Mucosa of gallbladder (tissue), 1 donor: ENCODE results near the gene KCNIP3. TPM values are rescaled to one million over a fixed set of nuclear protein-coding genes. Genes with fewer than 3 reads are reported as not detected.

Source experiments
- DNase-seq: peaks from one replicate; pipeline ENCODE4 v3.0.0-alpha.2; 2020; ENCODE audit warnings: low spot score
- total RNA-seq: library from RNA; stranded (reverse); gene quantifications from one replicate; pipeline ENCODE4 v1.2.1, GENCODE V29; 2021
- donor health status: DM: no; HTN: no; CAD: no.

KCNIP3 gene
- total RNA-seq, 1 donor from 2014 or later = 24.3 TPM

- DNase-seq = no peak
Observed at GRCh38 chr2:95327861-95328260, 30.7 kb downstream of the KCNIP3 start.

DNA sequence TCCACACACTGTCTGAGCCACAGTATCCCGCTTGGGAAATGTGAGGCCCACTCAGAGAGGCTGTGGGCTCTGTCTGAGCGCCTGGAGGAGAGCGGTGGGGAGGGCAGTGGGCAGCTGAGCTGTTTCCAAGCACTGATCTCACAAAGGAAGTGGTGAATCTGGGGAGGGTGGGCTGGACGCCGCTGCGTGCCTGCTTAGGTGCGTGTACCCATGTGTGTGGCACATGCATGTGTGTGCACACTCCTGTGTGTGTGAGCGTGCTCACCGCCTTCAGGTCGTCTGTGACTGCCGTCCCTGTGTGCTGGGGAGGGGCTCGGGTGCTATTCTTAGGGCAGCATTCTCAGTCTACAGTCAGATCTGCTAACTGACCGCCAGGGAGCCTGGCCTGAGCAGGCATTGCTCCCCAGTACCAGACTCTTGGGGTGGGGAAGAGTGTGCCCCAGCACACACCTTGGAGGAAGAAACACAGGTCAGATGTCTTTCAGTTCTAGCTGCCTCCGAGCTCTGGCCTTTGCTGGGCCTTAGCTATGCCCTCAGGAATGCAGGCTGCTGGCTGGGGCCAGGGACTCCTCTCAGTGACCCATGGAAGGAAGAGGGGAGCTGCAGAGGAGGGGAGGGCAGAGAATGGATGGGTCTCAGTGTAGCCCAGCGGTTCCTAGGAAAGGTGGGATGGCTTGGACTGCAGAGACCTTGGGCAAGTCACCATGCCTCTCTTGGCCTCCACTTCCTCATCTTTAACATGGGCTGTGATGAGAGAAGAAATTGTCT, 31.4 kb downstream of the KCNIP3 start:
- DNase-seq = no peak

GRCh38 chr2:95329401-95329800, 32.3 kb downstream of the KCNIP3 start:
- no peak for DNase-seq

- no peak for DNase-seq
Observed at GRCh38 chr2:95329891-95330793, 33.0 kb downstream of the KCNIP3 start.

DNA sequence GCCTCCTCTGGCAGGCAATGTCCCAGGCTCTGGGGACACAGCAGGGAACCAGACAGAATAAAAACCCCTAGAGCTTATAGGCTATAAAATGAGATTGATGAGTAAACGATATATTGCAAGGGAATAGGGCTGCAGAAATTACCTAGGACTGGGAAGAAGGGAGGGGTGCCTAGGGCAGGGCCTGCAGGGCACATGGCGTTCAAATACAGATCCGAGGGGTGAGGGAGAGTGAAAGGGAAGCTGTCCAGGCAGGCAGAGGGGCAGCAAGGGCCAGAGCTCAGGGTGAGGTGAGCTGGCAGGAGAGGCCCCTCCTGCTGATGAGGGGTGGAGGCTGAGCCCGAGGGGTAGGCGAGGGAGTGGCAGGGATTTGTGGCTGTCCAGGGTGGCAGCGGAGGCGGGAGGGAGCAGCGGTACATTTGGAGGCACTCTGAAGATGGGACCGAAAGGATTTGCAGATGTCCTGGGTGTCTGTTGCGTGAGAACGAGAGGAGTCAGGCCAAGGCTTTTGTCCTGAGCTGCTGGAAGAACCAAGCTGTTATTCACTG, 33.7 kb downstream of the KCNIP3 start:
- DNase-seq = no peak

- DNase-seq = no peak
Observed at GRCh38 chr2:95331606-95332005, 34.5 kb downstream of the KCNIP3 start.

DNA sequence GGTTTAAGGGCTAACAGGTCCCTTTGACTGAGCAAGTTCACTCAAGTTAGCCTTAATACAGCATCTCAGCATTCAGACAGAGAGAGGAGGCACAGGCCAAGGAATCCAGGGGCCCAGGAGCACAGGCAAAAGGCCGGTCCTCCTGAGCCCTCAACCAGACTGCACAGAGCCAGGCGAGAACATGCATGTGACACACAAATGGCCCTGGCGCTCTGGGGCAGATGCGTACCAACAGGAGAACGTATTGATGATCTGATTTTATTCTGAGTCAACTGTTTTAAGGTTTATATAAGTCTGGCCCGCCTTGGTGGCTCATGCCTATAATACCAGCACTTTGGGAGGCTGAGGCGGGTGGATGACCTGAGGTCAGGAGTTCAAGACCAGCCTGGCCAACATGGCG, 34.9 kb downstream of the KCNIP3 start:
- DNase-seq = no peak

- DNase-seq = no peak
Observed at GRCh38 chr2:95333056-95333455, 35.9 kb downstream of the KCNIP3 start.

- no peak for DNase-seq
Observed at GRCh38 chr2:95333888-95334338, 36.8 kb downstream of the KCNIP3 start.

- no peak for DNase-seq
Observed at GRCh38 chr2:95334916-95335641, 37.9 kb downstream of the KCNIP3 start.

- no peak for DNase-seq
Observed at GRCh38 chr2:95336406-95336805, 39.3 kb downstream of the KCNIP3 start.

GRCh38 chr2:95337829-95338228, 40.7 kb downstream of the KCNIP3 start:
- no peak for DNase-seq

GRCh38 chr2:95342556-95343320, 45.6 kb downstream of the KCNIP3 start:
- DNase-seq = no peak

DNA sequence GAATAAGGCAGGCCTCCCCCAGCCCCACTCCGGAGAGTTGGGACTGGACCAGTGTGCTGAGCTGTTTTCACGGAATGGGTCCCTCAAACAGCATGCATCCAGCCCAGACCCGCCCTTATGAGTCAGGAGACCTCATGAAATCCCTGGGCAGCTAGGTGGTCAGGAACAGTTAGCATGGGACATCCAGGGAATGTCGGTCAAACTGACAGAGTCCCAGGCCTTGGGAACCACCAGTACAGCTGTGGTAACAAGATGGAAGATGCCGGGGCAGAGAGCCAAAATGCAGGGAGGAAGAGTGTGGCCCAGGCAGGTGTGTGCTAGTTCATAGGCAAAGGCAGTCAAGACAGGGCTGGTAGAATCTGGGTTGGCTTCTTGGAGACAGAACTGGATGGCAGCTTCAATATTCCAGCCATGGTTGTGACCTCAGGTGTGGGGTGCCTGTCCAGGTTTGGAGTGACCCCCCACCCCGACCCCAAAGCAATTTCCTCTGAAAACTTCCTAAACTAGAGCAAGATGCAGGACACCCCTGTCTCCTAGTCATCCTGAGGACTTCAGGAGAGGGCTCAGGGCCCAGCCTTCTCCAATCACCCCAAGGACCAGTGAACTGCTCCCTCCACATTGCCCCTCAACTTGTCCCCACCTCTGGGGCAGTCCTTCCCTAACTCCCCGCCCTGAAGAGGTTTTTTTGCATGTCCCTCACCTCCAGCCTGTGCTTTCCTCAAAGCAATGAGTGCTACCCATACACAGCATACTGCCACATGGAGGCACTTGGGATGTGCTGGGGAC, 46.5 kb downstream of the KCNIP3 start:
- DNase-seq = no peak

- DNase-seq = no peak
Observed at GRCh38 chr2:95344215-95344583, 47.1 kb downstream of the KCNIP3 start.

DNA sequence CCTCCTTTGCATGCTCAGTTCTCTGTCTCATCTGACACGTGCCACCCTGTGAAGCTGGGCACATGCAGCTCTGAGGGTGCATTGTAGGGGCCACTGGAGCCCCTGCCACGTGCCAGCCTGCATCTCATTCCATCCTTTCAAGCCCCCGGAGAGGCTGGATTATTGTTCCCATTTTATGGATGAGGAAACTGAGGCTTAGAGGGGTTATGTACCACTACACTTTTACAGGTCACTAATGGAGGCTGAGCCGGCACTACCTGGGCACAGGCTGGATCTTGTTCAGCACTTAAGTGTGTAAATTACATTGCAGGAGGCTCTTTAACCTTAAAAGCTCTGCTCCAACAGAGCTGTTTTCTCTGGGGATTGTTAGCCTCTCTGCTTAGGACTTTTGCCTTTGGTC, 47.5 kb downstream of the KCNIP3 start:
- DNase-seq = no peak

DNA sequence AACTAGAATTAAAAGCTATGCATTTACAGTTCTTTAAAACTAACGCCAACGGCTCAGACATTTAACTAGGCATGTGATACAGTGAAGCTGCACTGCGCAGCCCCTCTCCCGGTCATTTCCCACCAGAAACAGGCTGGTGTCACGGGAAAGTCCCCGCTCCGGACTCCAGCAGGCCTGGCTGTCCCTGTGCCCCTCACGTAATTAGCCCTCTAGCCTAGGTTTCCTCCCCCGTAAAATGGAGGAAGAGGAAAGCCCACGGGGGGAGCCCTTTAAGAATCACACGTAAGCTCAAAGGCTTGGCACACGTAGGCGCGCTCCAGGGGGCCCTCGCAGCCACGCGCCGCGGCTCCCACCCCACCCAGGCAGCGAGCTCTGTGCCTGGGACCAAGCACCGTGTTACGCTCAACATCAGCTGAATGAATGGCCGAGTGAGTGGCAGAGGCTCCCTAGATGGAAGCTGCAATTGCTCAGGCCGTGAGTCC, 48.0 kb downstream of the KCNIP3 start:
- DNase-seq = no peak

DNA sequence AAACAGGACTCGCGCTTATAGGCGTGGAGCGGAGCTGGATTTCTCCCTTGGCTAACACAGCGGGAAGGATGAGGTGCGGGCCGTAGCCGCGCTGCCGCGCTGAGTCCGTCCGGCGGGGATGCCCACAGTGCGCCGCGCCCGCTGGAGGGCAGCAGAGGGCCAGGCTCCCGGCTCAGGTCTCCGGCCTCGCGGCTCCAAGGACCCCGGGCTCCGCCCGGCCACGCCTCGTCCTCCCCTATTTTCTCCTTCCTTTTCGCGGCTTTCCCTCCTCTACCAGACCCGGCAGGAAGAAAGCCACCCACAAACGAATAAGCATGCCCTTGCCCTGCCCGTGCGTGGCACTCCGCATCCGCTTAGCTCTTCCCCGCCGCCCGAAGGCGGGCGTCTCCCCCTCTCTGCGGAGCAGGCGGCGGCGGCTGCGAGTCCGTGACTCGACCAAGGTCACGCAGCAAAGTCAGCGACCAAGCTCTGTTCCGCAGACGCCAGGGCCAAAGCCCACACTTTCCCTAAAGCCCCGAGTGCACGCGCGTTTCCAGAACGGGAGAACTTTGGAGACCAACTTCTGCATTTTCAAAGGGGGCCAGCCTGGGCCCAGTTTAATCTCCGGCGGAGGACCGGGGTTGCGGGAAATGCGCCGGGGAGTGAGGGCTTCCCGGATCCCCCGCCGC, 48.5 kb downstream of the KCNIP3 start:
- DNase-seq = peak; percentile 84

- peak; percentile 46 for DNase-seq
Observed at GRCh38 chr2:95346231-95346737, 49.1 kb downstream of the KCNIP3 start.
